GM12874 (cell line): ENCODE results near the gene SH3BP5.

ENCODE experiments used
- TF ChIP-seq, protein P1 (sequence below): IDR thresholded peaks from 2 replicates; pipeline ENCODE4 v1.5.1; 2011; ENCODE audit warnings: low read depth, mild to moderate bottlenecking, control low read depth, low read length, moderate library complexity; ENCODE audit not compliant: insufficient read depth

SH3BP5 gene

DNA sequence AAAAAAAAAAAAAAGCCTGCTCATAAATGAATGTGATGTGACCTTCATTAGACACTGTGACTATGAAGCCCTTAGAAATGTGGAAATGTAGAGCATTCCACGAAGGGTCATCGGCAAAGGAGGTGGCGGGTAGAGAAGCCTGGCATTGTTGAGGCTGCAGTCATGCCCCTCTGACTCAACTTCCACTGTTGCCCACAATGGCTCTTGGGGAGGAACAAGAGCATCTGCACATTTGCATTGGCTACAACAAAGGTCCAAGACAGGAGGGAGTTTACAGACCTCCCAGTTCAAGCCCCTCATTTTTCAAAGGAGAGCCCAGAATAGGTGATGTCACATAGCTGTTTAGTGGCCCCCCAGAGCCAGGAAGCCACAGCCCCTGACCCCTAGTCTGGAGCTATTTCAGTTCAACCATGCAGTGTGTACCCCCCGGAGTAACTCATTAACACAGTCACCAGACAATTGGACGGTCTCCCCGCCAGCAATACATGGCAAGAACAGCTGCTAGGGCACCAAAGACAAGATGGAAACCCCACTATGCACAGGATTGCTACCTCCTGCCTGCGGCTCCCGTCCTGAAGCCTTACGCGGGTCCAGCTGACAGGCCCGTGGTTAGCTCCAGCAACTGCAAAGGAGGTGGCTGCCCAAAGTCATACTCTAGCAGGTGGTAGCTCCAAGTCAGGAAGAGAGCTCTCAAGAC is 56.2 kb downstream of the SH3BP5 start:
- TF ChIP-seq, protein P1, sequence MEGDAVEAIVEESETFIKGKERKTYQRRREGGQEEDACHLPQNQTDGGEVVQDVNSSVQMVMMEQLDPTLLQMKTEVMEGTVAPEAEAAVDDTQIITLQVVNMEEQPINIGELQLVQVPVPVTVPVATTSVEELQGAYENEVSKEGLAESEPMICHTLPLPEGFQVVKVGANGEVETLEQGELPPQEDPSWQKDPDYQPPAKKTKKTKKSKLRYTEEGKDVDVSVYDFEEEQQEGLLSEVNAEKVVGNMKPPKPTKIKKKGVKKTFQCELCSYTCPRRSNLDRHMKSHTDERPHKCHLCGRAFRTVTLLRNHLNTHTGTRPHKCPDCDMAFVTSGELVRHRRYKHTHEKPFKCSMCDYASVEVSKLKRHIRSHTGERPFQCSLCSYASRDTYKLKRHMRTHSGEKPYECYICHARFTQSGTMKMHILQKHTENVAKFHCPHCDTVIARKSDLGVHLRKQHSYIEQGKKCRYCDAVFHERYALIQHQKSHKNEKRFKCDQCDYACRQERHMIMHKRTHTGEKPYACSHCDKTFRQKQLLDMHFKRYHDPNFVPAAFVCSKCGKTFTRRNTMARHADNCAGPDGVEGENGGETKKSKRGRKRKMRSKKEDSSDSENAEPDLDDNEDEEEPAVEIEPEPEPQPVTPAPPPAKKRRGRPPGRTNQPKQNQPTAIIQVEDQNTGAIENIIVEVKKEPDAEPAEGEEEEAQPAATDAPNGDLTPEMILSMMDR = no peak

- TF ChIP-seq, protein P1 = no peak
These were observed 59.2 kb downstream of the SH3BP5 start for GRCh38 chr3:15273227-15273626.

DNA sequence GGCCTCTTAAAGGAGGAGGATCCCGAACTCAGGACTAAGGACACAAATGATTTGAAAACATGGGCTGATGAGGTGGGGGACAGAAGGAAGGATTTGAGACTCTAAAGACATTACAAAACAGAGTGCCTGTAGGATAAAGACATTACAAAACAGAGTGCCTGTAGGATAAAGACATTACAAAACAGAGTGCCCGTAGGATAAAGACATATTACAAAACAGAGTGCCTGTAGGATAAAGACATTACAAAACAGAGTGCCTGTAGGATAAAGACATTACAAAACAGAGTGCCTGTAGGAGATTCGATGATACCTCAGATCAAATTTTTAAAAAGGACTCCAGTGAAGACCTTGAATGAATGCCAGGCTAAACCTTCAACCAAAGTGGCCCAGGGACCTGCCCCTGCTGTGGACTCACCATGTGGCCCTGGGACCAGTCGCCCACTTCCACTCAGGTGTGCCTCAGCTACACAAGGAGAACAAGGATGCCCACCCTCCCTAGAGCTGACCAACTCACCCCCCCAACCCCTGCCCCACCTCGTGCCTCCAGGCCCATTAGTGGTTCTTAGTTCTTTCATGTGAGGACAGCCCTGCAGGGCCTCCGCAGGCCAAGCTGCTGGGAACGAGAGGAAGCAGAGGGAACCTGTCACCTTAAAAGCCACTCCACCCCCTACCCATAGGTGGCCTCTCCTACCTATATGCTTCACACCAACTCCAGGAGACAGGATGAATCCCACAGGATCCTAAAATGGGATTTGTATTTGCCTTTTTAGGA is 59.8 kb downstream of the SH3BP5 start:
- TF ChIP-seq, protein P1 = no peak

- TF ChIP-seq, protein P1 = no peak
These were observed 60.5 kb downstream of the SH3BP5 start for GRCh38 chr3:15271785-15272381.

DNA sequence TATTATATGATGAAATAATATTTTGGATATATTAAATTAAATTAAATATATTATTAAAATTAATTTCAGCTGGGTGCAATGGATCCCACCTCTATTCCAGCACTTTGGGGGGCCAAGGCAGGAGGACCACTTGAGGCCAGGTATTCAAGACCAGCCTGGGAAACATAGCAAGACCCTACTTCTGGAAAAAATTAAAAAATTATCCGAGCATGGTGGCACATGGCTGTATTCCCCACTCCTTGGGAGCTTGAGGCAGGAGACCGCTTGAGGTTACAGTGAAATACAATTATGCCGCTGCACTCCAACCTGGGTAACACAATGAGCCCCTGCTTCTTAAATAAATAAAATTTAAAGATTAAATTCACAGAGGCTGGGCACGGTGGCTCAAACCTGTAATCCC is 61.4 kb downstream of the SH3BP5 start:
- TF ChIP-seq, protein P1 = no peak

DNA sequence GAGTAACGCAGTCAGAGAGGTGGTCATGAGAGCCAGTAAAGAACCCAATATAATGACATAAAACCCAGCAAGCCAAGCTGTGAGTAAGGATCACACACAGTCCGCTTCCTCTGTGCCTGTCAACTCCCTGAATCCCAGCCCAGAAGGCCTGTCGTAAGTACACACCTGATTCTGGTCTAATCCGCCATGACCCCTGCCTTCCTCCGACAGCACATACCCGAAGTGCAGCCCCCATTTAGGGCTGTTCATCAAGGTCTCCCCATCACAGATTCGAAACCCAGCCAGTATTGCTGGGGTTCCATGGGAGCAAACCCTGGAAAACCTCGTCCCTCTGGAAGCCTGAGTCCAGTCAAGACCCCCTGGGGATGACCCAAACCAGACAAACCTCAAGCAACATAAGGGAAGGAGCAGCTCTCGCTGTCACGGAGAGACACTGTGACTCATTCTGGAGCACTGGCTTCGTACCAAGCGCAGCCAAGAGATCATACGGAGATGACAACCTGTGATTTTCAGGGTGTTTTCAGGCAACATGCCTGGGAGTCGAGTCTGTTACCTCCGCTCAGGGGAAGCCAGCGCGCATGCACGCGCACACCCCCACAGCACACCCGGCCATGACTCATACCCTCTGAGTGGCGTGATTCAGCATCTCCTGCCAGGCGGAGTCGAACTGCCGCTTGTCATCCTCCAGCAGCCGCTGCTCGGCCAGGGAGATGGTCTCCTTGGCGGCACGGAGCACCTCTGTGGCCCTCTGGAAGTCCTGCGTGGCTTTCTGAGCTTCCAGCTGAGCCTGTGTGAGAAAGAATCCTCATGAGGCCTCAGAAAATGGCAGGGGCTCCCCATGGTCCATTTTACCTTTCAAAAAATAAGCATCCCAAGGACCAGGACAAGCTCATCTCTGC is 63.0 kb downstream of the SH3BP5 start:
- TF ChIP-seq, protein P1 = no peak

GRCh38 chr3:15268033-15268631 is 64.3 kb downstream of the SH3BP5 start:
- TF ChIP-seq, protein P1 = peak; percentile 94
